IMR-90 (cell line): ENCODE results near the gene CASP14. TPM values are rescaled to one million over a fixed set of nuclear protein-coding genes. Genes with fewer than 3 reads are reported as not detected.

ENCODE experiments used
- ATAC-seq: fragments of 200-7000 bp; cut with Tn5 transposase; 2 replicates; pipeline ENCODE4 v1.9.1; 2020; ENCODE audit warnings: low read depth, mild to moderate bottlenecking, moderate library complexity
- BruUV-seq: library from RNA; stranded (reverse); fragments of 400-500 nt; replicated peaks from 2 replicates; lab custom pipeline; 2021; lab: Mats Ljungman, UMichigan
- CTCF ChIA-PET: fragments of 300-600 bp; formaldehyde crosslinking; extraction: SDS; loops from one replicate; lab custom pipeline; 2021; ENCODE audit warnings: antibody characterized with exemption; lab: Yijun Ruan, JAX
- POLR2A ChIA-PET: fragments of 300-600 bp; sonication (Branson Sonifier 250); formaldehyde crosslinking; loops from one replicate; lab custom pipeline; 2022; ENCODE audit warnings: antibody characterized with exemption; ENCODE audit not compliant: unreplicated experiment; lab: Charles Lee
- DNase-seq: peaks from one replicate; pipeline ENCODE4 v3.0.0; 2013
- H2AFZ ChIP-seq: replicated peaks from 2 replicates; pipeline ENCODE3; 2013; ENCODE audit warnings: low read length, mild to moderate bottlenecking; ENCODE audit not compliant: poor library complexity
- H2AK5ac ChIP-seq: 2 replicates; pipeline ENCODE4 v1.6.1; 2013; ENCODE audit warnings: low read depth, low read length, inconsistent platforms
- H2AK9ac ChIP-seq: replicated peaks from 2 replicates; pipeline ENCODE3; 2013; ENCODE audit warnings: mild to moderate bottlenecking, low read depth, low read length, moderate library complexity; ENCODE audit not compliant: poor library complexity
- H2BK120ac ChIP-seq: 2 replicates; pipeline ENCODE4 v1.6.1; 2013; ENCODE audit warnings: low read depth, low read length, inconsistent platforms
- H2BK15ac ChIP-seq: 3 replicates; pipeline ENCODE4 v1.6.1; 2013; ENCODE audit warnings: low read depth, low read length, inconsistent platforms
- H2BK20ac ChIP-seq: 2 replicates; pipeline ENCODE4 v1.6.1; 2013; ENCODE audit warnings: low read depth, mild to moderate bottlenecking, inconsistent platforms, low read length, moderate library complexity
- H2BK5ac ChIP-seq: 2 replicates; pipeline ENCODE4 v1.6.1; 2013; ENCODE audit warnings: mild to moderate bottlenecking, low read depth, low read length, inconsistent platforms; ENCODE audit not compliant: poor library complexity, severe bottlenecking
- H3K14ac ChIP-seq: replicated peaks from 2 replicates; pipeline ENCODE4 v1.6.1; 2013; ENCODE audit warnings: low read depth, low read length, inconsistent platforms
- H3K18ac ChIP-seq: 2 replicates; pipeline ENCODE4 v1.6.1; 2013; ENCODE audit warnings: low read depth, low read length, control low read depth
- H3K23ac ChIP-seq: 2 replicates; pipeline ENCODE4 v1.6.1; 2013; ENCODE audit warnings: low read depth, low read length, inconsistent platforms
- H3K27ac ChIP-seq: 2 replicates; pipeline ENCODE4 v1.5.1; 2013; ENCODE audit warnings: mild to moderate bottlenecking, control low read depth, low read length; ENCODE audit not compliant: insufficient read depth
- H3K27me3 ChIP-seq: 2 replicates; pipeline ENCODE4 v1.6.1; 2013; ENCODE audit warnings: low read length; ENCODE audit not compliant: control insufficient read depth, insufficient read depth
- H3K36me3 ChIP-seq: 2 replicates; pipeline ENCODE4 v1.6.1; 2013; ENCODE audit warnings: low read length, mixed read lengths; ENCODE audit not compliant: control insufficient read depth, insufficient read depth
- H3K4ac ChIP-seq: 2 replicates; pipeline ENCODE4 v1.6.1; 2013; ENCODE audit warnings: low read depth, low read length, inconsistent platforms
- H3K4me1 ChIP-seq: 2 replicates; pipeline ENCODE4 v1.6.1; 2013; ENCODE audit warnings: low read length, mixed read lengths; ENCODE audit not compliant: control insufficient read depth, insufficient read depth
- H3K4me2 ChIP-seq: 2 replicates; pipeline ENCODE4 v1.6.1; 2013; ENCODE audit warnings: low read depth, mild to moderate bottlenecking, control low read depth, low read length, moderate library complexity
- H3K4me3 ChIP-seq: 2 replicates; pipeline ENCODE4 v1.5.1; 2013; ENCODE audit warnings: low read depth, mild to moderate bottlenecking, control low read depth, low read length, moderate library complexity; ENCODE audit not compliant: insufficient read depth
- H3K56ac ChIP-seq: 2 replicates; pipeline ENCODE4 v1.6.1; 2013; ENCODE audit warnings: low read length, inconsistent platforms; ENCODE audit not compliant: insufficient read depth; ENCODE audit errors: extremely low read depth
- H3K79me1 ChIP-seq, 2 experiments: 2 replicates each; pipeline ENCODE4 v1.6.1; 2013; ENCODE audit warnings: low read length in 2 of 2, inconsistent platforms in 1 of 2, low read depth in 1 of 2
- H3K9ac ChIP-seq: 2 replicates; pipeline ENCODE4 v1.6.1; 2013; ENCODE audit warnings: low read depth, low read length, control low read depth
- H3K9me1 ChIP-seq: 2 replicates; pipeline ENCODE4 v1.6.1; 2013; ENCODE audit warnings: low read length, inconsistent platforms; ENCODE audit not compliant: insufficient read depth
- H3K9me3 ChIP-seq: 2 replicates; pipeline ENCODE4 v1.6.1; 2013; ENCODE audit warnings: low read length; ENCODE audit not compliant: control insufficient read depth, insufficient read depth
- H4K20me1 ChIP-seq: 2 replicates; pipeline ENCODE4 v1.6.1; 2013; ENCODE audit warnings: low read length, inconsistent platforms; ENCODE audit not compliant: insufficient read depth
- H4K5ac ChIP-seq: 2 replicates; pipeline ENCODE4 v1.6.1; 2013; ENCODE audit warnings: mild to moderate bottlenecking, low read depth, low read length, control low read depth
- H4K8ac ChIP-seq, 2 experiments: 2 replicates each; pipeline ENCODE4 v1.6.1; 2013; ENCODE audit warnings: low read depth in 2 of 2, low read length in 2 of 2, control low read depth in 1 of 2, inconsistent platforms in 1 of 2
- H4K91ac ChIP-seq: 2 replicates; pipeline ENCODE4 v1.6.1; 2013; ENCODE audit warnings: low read depth, low read length, inconsistent platforms; ENCODE audit not compliant: insufficient read depth
- BHLHE40 ChIP-seq: fragments of 150-350 bp; IDR thresholded peaks from 2 replicates; pipeline ENCODE4 v1.6.1; 2016; ENCODE audit warnings: mild to moderate bottlenecking, low read depth, low read length
- CEBPB ChIP-seq: IDR thresholded peaks from 2 replicates; pipeline ENCODE4 v1.6.1; 2012; ENCODE audit warnings: low read depth, low read length, improper control_type of control experiment
- CHD1 ChIP-seq: IDR thresholded peaks from 2 replicates; pipeline ENCODE4 v1.6.1; 2012; ENCODE audit warnings: low read depth, low read length, improper control_type of control experiment
- FOS ChIP-seq: fragments of 150-350 bp; IDR thresholded peaks from 2 replicates; pipeline ENCODE4 v1.6.1; 2016; ENCODE audit warnings: low read depth, low read length
- MAFK ChIP-seq: IDR thresholded peaks from 2 replicates; pipeline ENCODE4 v1.6.1; 2012; ENCODE audit warnings: low read depth, low read length, improper control_type of control experiment
- MAZ ChIP-seq: IDR thresholded peaks from 2 replicates; pipeline ENCODE4 v1.6.1; 2012; ENCODE audit warnings: low read depth, mild to moderate bottlenecking, low read length, improper control_type of control experiment, moderate library complexity, borderline replicate concordance
- MXI1 ChIP-seq: IDR thresholded peaks from 2 replicates; pipeline ENCODE4 v1.6.1; 2012; ENCODE audit warnings: low read depth, mild to moderate bottlenecking, low read length, moderate library complexity, borderline replicate concordance
- NFE2L2 ChIP-seq: fragments of 150-350 bp; IDR thresholded peaks from 2 replicates; pipeline ENCODE4 v1.6.1; 2016; ENCODE audit warnings: low read depth, mild to moderate bottlenecking, low read length
- POLR2A ChIP-seq: IDR thresholded peaks from 2 replicates; pipeline ENCODE4 v1.6.1; 2012; ENCODE audit warnings: mild to moderate bottlenecking, low read depth, low read length
- RAD21 ChIP-seq: IDR thresholded peaks from 2 replicates; pipeline ENCODE4 v1.6.1; 2012; ENCODE audit warnings: low read length, improper control_type of control experiment
- RCOR1 ChIP-seq: IDR thresholded peaks from 2 replicates; pipeline ENCODE4 v1.6.1; 2012; ENCODE audit warnings: mild to moderate bottlenecking, low read length, improper control_type of control experiment; ENCODE audit not compliant: insufficient replicate concordance
- RFX5 ChIP-seq: IDR thresholded peaks from 2 replicates; pipeline ENCODE4 v1.8.0; 2012; ENCODE audit warnings: low read depth, mild to moderate bottlenecking, low read length, moderate library complexity
- SMC3 ChIP-seq: fragments of 150-350 bp; IDR thresholded peaks from 2 replicates; pipeline ENCODE4 v1.6.1; 2016; ENCODE audit warnings: low read depth, mild to moderate bottlenecking, antibody characterized with exemption, low read length, moderate library complexity
- WGBS, 2 experiments: methylation state at CpG; one replicate each; pipeline versions ENCODE4 v1.1.5 to v1.1.7; 2013; ENCODE audit warnings: missing lambda C conversion rate in 2 of 2; ENCODE audit not compliant: insufficient read length in 1 of 2; ENCODE audit errors: extremely low coverage in 2 of 2; 5-methylcytosine and 5-hydroxymethylcytosine counted together
- dilution Hi-C: fragments of 300-500 bp; cut with HindIII; formaldehyde crosslinking; loops from one replicate; pipeline ENCODE4 v1.14.3; 2018; ENCODE audit warnings: low sequenced_read_pairs; ENCODE audit not compliant: unreplicated experiment
- in situ Hi-C: fragments of 300-500 bp; cut with MboI; formaldehyde crosslinking; loops from 3 replicates; pipeline ENCODE4 v1.14.3; 2019; ENCODE audit warnings: low sequenced_read_pairs, inconsistent platforms, mixed read lengths
- intact Hi-C: fragments of 100-400 bp; cut with micrococcal nuclease; formaldehyde crosslinking; loops from 2 replicates; pipeline ENCODE4 v1.10.0; 2022
- polyA plus RNA-seq, 3 experiments: library from polyadenylated mRNA; depleted of rRNA; stranded (reverse); fragments of >200 nt; gene quantifications; 2 replicates each; pipeline ENCODE4 v1.2.3, GENCODE V29; 2012; ENCODE audit warnings: low replicate concordance in 1 of 3
- total RNA-seq: library from RNA; depleted of rRNA; stranded (reverse); fragments of >200 nt; gene quantifications from 2 replicates; pipeline ENCODE4 v1.2.3, GENCODE V29; 2012
- TF ChIP-seq, protein P1 (sequence below): fragments of 150-350 bp; IDR thresholded peaks from 2 replicates; pipeline ENCODE4 v1.6.1; 2017; ENCODE audit warnings: mild to moderate bottlenecking, antibody characterized with exemption, low read length, low read depth
- TF ChIP-seq, protein P2 (sequence below): conservative IDR thresholded peaks from 2 replicates; pipeline ENCODE4 v1.5.1; 2012; ENCODE audit warnings: mild to moderate bottlenecking, low read depth, low read length, improper control_type of control experiment
- TF ChIP-seq, protein P3 (sequence below): fragments of 150-350 bp; IDR thresholded peaks from 2 replicates; pipeline ENCODE4 v1.6.1; 2016; ENCODE audit warnings: low read depth, mild to moderate bottlenecking, low read length, moderate library complexity, borderline replicate concordance

The CASP14 gene
- total and polyA plus RNA-seq, 2 of the 4 experiments (the other 2 are of a cell fraction) = not detected

DNA sequence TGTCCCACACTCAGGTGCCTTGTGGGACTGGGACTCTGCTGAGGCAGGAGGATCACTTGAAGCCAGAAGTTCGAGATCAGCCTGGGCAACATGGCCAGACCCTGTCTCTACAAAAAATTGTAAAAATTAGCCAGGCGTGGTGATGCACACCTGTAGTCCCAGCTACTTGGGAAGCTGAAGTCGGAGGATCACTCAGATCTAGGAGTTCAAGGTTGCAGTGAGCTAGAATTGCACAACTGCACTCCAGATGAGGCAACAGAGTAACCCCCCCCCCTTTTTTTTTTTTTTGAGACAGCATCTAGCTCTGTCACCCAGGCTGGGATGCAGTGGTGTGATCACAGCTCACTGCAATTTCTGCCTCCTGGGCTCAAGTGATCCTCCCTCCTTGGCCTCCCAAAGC lies 46.9 kb downstream of the CASP14 start:
- no peak overlapping the region for H2AK9ac ChIP-seq
- TF ChIP-seq, protein P1, sequence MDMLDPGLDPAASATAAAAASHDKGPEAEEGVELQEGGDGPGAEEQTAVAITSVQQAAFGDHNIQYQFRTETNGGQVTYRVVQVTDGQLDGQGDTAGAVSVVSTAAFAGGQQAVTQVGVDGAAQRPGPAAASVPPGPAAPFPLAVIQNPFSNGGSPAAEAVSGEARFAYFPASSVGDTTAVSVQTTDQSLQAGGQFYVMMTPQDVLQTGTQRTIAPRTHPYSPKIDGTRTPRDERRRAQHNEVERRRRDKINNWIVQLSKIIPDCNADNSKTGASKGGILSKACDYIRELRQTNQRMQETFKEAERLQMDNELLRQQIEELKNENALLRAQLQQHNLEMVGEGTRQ = no peak
- TF ChIP-seq NFE2L2 = no peak
- TF ChIP-seq FOS = no peak
- no peak for TF ChIP-seq CHD1
- TF ChIP-seq MXI1 = no peak
- no peak for TF ChIP-seq CEBPB
- no peak for TF ChIP-seq POLR2A
- TF ChIP-seq RCOR1 = no peak
- TF ChIP-seq, protein P2, sequence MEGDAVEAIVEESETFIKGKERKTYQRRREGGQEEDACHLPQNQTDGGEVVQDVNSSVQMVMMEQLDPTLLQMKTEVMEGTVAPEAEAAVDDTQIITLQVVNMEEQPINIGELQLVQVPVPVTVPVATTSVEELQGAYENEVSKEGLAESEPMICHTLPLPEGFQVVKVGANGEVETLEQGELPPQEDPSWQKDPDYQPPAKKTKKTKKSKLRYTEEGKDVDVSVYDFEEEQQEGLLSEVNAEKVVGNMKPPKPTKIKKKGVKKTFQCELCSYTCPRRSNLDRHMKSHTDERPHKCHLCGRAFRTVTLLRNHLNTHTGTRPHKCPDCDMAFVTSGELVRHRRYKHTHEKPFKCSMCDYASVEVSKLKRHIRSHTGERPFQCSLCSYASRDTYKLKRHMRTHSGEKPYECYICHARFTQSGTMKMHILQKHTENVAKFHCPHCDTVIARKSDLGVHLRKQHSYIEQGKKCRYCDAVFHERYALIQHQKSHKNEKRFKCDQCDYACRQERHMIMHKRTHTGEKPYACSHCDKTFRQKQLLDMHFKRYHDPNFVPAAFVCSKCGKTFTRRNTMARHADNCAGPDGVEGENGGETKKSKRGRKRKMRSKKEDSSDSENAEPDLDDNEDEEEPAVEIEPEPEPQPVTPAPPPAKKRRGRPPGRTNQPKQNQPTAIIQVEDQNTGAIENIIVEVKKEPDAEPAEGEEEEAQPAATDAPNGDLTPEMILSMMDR = no peak
- TF ChIP-seq RFX5 = no peak
- TF ChIP-seq MAFK = no peak
- TF ChIP-seq, protein P3, sequence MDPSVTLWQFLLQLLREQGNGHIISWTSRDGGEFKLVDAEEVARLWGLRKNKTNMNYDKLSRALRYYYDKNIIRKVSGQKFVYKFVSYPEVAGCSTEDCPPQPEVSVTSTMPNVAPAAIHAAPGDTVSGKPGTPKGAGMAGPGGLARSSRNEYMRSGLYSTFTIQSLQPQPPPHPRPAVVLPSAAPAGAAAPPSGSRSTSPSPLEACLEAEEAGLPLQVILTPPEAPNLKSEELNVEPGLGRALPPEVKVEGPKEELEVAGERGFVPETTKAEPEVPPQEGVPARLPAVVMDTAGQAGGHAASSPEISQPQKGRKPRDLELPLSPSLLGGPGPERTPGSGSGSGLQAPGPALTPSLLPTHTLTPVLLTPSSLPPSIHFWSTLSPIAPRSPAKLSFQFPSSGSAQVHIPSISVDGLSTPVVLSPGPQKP = no peak
- TF ChIP-seq MAZ = no peak
- TF ChIP-seq SMC3 = no peak
- TF ChIP-seq RAD21 = no peak
- no peak for TF ChIP-seq BHLHE40
- dilution Hi-C loops (no loop called here), intact Hi-C loops (no loop called here), in situ Hi-C loops (no loop called here)
- no peak overlapping the region for H4K91ac ChIP-seq
- H2BK120ac ChIP-seq = no peak overlapping the region
- H2BK20ac ChIP-seq = no peak overlapping the region
- ATAC-seq = no peak
- no TSS peak for BruUV-seq
- H4K20me1 ChIP-seq = no peaks in the 10 kb centered on the region
- H3K36me3 ChIP-seq = no peaks in the 10 kb centered on the region
- no peak overlapping the region for H2BK5ac ChIP-seq
- peaks cover 8% of the 10 kb centered on the region for H3K27me3 ChIP-seq
- peaks cover 3% of the 10 kb centered on the region; the same call in 1 of the 2 replicates for H3K4me1 ChIP-seq
- ChIA-PET CTCF (no interaction called here), POLR2A (no interaction called here)
- H3K9me1 ChIP-seq = no peaks in the 10 kb centered on the region
- no peak overlapping the region for H3K27ac ChIP-seq
- H3K4ac ChIP-seq = no peak overlapping the region
- no peaks in the 10 kb centered on the region for H3K9me3 ChIP-seq
- WGBS, 2 experiments = 20% methylated on average over 1 of the region's 3 CpGs; no CpG with 5 or more reads in 1 of the 2 experiments
- H3K23ac ChIP-seq = no peak overlapping the region
- no peak overlapping the region for H2AFZ ChIP-seq
- no peak overlapping the region for H3K56ac ChIP-seq
- H3K4me3 ChIP-seq = no peak overlapping the region
- H3K18ac ChIP-seq = no peak overlapping the region
- no peak for DNase-seq
- no peak overlapping the region for H2AK5ac ChIP-seq
- H3K9ac ChIP-seq = no peak overlapping the region
- no peak overlapping the region for H3K14ac ChIP-seq
- no peak overlapping the region for H2BK15ac ChIP-seq
- H3K79me1 ChIP-seq = no peaks in the 10 kb centered on the region
- no peak overlapping the region for H4K8ac ChIP-seq
- no peak overlapping the region for H3K4me2 ChIP-seq
- no peak overlapping the region for H4K5ac ChIP-seq
